Esophagus squamous epithelium (tissue), 4 donors: Measurements from ENCODE around the gene TRIP12.

Experiments
- CTCF ChIP-seq, 6 experiments: fragments of 450-650 bp in 4 of 6; fragments of 200-600 bp in 2 of 6; sonication (generic) in 2 of 6; IDR thresholded peaks; one replicate each; pipeline ENCODE4 v1.5.1; 2016 to 2019; ENCODE audit warnings: antibody characterized with exemption in 6 of 6, mild to moderate bottlenecking in 4 of 6, moderate library complexity in 4 of 6
- POLR2A ChIP-seq, 4 donors: fragments of 450-650 bp; IDR thresholded peaks; one replicate each; pipeline ENCODE4 v1.6.1; 2017; ENCODE audit warnings: antibody characterized with exemption in 4 of 4, mild to moderate bottlenecking in 4 of 4, moderate library complexity in 3 of 4

GRCh38 chr2:229860334-229860733, 61.5 kb downstream of the TRIP12 start:
- TF ChIP-seq CTCF (IDR thresholded peaks at IDR 0.05) (no peak), POLR2A (IDR thresholded peaks at IDR 0.05) (no peak)
